Measurements from ENCODE around the gene KIF11.

DNA sequence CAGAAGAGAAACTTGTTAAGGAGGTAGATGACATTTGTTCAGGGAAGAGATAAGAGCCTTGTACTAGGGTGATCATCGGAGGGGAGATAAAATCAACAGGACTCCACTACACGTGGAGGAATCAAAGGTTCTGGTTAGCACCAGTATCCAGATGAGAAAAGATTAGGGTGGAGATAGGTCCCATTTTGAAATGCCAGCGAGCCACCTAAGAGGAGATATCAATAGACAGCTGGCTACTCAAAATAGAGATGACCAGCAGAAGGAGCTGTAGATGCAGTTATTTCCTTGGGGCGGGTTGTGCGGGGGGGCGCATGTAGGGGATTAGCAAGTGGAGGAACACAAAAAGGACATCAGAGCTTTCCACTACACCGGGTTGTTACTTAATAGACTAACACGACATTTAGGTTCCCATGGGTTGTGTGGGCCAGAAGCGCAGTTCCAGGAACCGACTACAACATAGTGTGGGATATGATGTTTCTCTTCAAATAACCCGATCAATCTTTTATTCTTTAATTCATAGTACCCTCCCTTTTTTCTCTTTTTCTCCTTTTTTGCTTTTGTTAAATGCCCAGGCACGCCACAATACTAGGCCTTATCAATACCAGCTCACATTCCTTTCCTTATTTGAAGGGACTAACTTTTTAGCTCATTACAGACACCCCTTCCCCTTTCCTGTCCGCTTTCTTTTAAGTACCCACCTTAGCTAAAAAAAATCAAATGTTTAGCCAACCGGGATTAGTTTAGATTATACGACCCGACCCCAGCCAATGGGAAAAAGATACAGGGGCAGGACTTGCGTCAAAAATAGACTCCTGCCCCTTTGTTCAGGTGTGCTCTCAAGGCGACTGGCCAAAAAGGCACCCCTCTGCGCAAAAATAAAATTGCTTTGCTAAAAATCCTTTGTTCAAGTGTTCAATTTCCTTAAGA is 2.0 kb upstream of the KIF11 start:
- TF ChIP-seq, protein P1, sequence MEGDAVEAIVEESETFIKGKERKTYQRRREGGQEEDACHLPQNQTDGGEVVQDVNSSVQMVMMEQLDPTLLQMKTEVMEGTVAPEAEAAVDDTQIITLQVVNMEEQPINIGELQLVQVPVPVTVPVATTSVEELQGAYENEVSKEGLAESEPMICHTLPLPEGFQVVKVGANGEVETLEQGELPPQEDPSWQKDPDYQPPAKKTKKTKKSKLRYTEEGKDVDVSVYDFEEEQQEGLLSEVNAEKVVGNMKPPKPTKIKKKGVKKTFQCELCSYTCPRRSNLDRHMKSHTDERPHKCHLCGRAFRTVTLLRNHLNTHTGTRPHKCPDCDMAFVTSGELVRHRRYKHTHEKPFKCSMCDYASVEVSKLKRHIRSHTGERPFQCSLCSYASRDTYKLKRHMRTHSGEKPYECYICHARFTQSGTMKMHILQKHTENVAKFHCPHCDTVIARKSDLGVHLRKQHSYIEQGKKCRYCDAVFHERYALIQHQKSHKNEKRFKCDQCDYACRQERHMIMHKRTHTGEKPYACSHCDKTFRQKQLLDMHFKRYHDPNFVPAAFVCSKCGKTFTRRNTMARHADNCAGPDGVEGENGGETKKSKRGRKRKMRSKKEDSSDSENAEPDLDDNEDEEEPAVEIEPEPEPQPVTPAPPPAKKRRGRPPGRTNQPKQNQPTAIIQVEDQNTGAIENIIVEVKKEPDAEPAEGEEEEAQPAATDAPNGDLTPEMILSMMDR (IDR thresholded peaks at IDR 0.05; ENCODE audit: low read length): peak; percentile 36
- TF ChIP-seq EZH2 (optimal IDR thresholded peaks at IDR 0.05; ENCODE audit: low read depth, low read length): no peak
- no peak for TF ChIP-seq EZH2phosphoT487 (IDR thresholded peaks at IDR 0.05; ENCODE audit: low read length)
